GM23338 (cell line): ENCODE measurements around the gene ZFP92. TPM values are rescaled to one million over a fixed set of nuclear protein-coding genes. Genes with fewer than 3 reads are reported as not detected.
A peak's percentile ranks its signal among the peaks of the same experiment; 100 is the strongest.

Source experiments
- ATAC-seq: fragments of 200-7000 bp; cut with Tn5 transposase; 3 replicates; pipeline ENCODE4 v1.9.1; 2020
- DNase-seq: peaks from one replicate; pipeline ENCODE4 v3.0.0-alpha.2; 2015; ENCODE audit warnings: low spot score
- H2AFZ ChIP-seq: fragments of 200-600 bp; sonication (generic); 2 replicates; pipeline ENCODE4 v1.8.0; 2016; ENCODE audit warnings: antibody characterized with exemption, mild to moderate bottlenecking, moderate library complexity
- H3F3A ChIP-seq: fragments of 200-600 bp; sonication (generic); replicated peaks from 2 replicates; pipeline ENCODE4 v1.8.0; 2017; ENCODE audit warnings: antibody characterized with exemption, mixed run types, low read depth
- H3K27ac ChIP-seq: fragments of 200-600 bp; sonication (generic); 2 replicates; pipeline ENCODE4 v1.6.1; 2016; ENCODE audit warnings: low read depth
- H3K27me3 ChIP-seq: fragments of 200-600 bp; sonication (generic); 2 replicates; pipeline ENCODE4 v1.8.0; 2016; ENCODE audit warnings: mild to moderate bottlenecking, mixed run types, moderate library complexity; ENCODE audit not compliant: insufficient read depth
- H3K36me3 ChIP-seq: fragments of 200-600 bp; sonication (generic); 2 replicates; pipeline ENCODE4 v1.8.0; 2016; ENCODE audit warnings: mild to moderate bottlenecking; ENCODE audit not compliant: insufficient read depth
- H3K4me1 ChIP-seq: fragments of 200-600 bp; sonication (generic); 2 replicates; pipeline ENCODE4 v1.8.0; 2016; ENCODE audit warnings: mild to moderate bottlenecking, moderate library complexity; ENCODE audit not compliant: insufficient read depth
- H3K4me2 ChIP-seq: fragments of 200-600 bp; sonication (generic); 2 replicates; pipeline ENCODE4 v1.7.1; 2017; ENCODE audit warnings: mixed run types
- H3K4me3 ChIP-seq: fragments of 200-600 bp; sonication (generic); 2 replicates; pipeline ENCODE4 v1.6.1; 2016; ENCODE audit warnings: mixed run types
- H3K79me2 ChIP-seq: fragments of 200-600 bp; sonication (generic); replicated peaks from 2 replicates; pipeline ENCODE4 v1.8.0; 2017; ENCODE audit warnings: mild to moderate bottlenecking; ENCODE audit not compliant: insufficient read depth
- H3K9me2 ChIP-seq: fragments of 200-600 bp; sonication (generic); 2 replicates; pipeline ENCODE4 v1.8.0; 2017; ENCODE audit not compliant: insufficient read depth
- H4K20me1 ChIP-seq: fragments of 200-600 bp; sonication (generic); replicated peaks from 2 replicates; pipeline ENCODE4 v1.8.0; 2017; ENCODE audit warnings: mild to moderate bottlenecking; ENCODE audit not compliant: insufficient read depth
- H3K27ac Mint-ChIP-seq: 2 replicates; pipeline ENCODE4 v1.8.0; 2020; ENCODE audit warnings: inconsistent platforms, mild to moderate bottlenecking, moderate library complexity, mixed read lengths
- H3K27me3 Mint-ChIP-seq: 3 replicates; pipeline ENCODE4 v1.8.0; 2022; ENCODE audit warnings: low read depth, mild to moderate bottlenecking, moderate library complexity, mixed read lengths, inconsistent platforms; ENCODE audit not compliant: insufficient read depth, poor library complexity
- H3K36me3 Mint-ChIP-seq: 3 replicates; pipeline ENCODE4 v1.8.0; 2021; ENCODE audit warnings: low read depth, mild to moderate bottlenecking, inconsistent platforms, moderate library complexity, mixed read lengths
- H3K4me1 Mint-ChIP-seq: 3 replicates; pipeline ENCODE4 v1.8.0; 2020; ENCODE audit warnings: mild to moderate bottlenecking, inconsistent platforms, mixed read lengths
- H3K4me3 Mint-ChIP-seq: 3 replicates; pipeline ENCODE4 v1.8.0; 2021; ENCODE audit warnings: moderate library complexity, mild to moderate bottlenecking, inconsistent platforms, mixed read lengths
- H3K9me3 Mint-ChIP-seq: 3 replicates; pipeline ENCODE4 v1.8.0; 2020; ENCODE audit warnings: moderate library complexity, mild to moderate bottlenecking, inconsistent platforms, mixed read lengths
- CREB1 ChIP-seq: fragments of 250-450 bp; sonication (Bioruptor Pico); IDR thresholded peaks from 2 replicates; pipeline ENCODE4 v1.5.0; 2020; ENCODE audit warnings: low read depth, mild to moderate bottlenecking, moderate library complexity
- JUNB ChIP-seq: IDR thresholded peaks from one replicate; pipeline ENCODE4 v1.6.1; 2016; ENCODE audit warnings: antibody characterized with exemption; ENCODE audit not compliant: unreplicated experiment
- POLR2AphosphoS5 ChIP-seq: IDR thresholded peaks from 2 replicates; pipeline ENCODE4 v1.6.1; 2016; ENCODE audit warnings: antibody characterized with exemption, low read depth
- STAT1 ChIP-seq: IDR thresholded peaks from one replicate; pipeline ENCODE4 v1.6.1; 2016; ENCODE audit warnings: antibody characterized with exemption; ENCODE audit not compliant: unreplicated experiment
- ZNF114 ChIP-seq: fragments of 250-450 bp; sonication (Bioruptor Pico); IDR thresholded peaks from 2 replicates; pipeline ENCODE4 v1.5.0; 2020; ENCODE audit warnings: mild to moderate bottlenecking, moderate library complexity
- polyA plus RNA-seq: library from polyadenylated mRNA; unstranded; fragments of >200 nt; fragmentation: Nextera tagmentation; extraction: Ambion mirVana; gene quantifications from 2 replicates; pipeline ENCODE4 v1.2.1, GENCODE V29; 2016
- total RNA-seq: library from RNA; depleted of rRNA; stranded (reverse); fragments of >200 nt; shearing (Covaris generic); gene quantifications from 2 replicates; pipeline ENCODE4 v1.2.3, GENCODE V29; 2014
- TF ChIP-seq, protein P1 (sequence below): fragments of 250-450 bp; sonication (Bioruptor Pico); IDR thresholded peaks from 2 replicates; pipeline ENCODE4 v1.5.0; 2020; ENCODE audit warnings: mild to moderate bottlenecking, moderate library complexity
- TF ChIP-seq, protein P2 (sequence below), 2 experiments: fragments of 200-600 bp in 1 of 2; sonication (generic) in 1 of 2; conservative IDR thresholded peaks; 2 replicates each; pipeline versions ENCODE4 v1.5.1 to v1.6.1; 2016 to 2017; ENCODE audit warnings: antibody characterized with exemption in 2 of 2, low read depth in 2 of 2, mild to moderate bottlenecking in 2 of 2, moderate library complexity in 1 of 2
- TF ChIP-seq, protein P3 (sequence below): IDR thresholded peaks from 2 replicates; pipeline ENCODE4 v1.6.1; 2016; ENCODE audit warnings: antibody characterized with exemption
- TF ChIP-seq, protein P4 (sequence below): IDR thresholded peaks from one replicate; pipeline ENCODE4 v1.6.1; 2018; ENCODE audit warnings: antibody characterized with exemption; ENCODE audit not compliant: unreplicated experiment

The ZFP92 gene
- total and polyA plus RNA-seq, 2 experiments from 2014 or later, result 0.05 to 0.52 TPM

DNA sequence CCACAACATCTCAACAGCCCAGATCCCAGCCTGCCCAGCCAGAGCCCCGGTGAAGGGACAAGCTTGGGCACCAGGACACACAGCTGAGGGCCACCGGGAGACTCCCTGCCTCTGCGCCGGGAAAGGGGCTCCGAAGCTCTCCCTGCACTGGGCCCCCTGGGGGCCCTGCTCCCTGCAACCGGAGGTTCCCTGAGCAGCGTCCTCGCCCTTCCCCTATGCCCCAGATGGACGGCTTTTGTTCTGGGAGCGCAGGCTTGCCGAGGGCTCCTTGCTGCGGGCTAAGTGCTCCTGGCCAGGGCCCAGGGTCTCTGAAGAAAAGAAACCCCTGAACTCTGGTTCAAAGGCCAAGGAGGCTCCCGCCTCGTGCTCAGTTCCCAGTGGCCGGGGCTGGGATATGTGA, 899 bp upstream of the ZFP92 start (continued):
- TF ChIP-seq, protein P1, sequence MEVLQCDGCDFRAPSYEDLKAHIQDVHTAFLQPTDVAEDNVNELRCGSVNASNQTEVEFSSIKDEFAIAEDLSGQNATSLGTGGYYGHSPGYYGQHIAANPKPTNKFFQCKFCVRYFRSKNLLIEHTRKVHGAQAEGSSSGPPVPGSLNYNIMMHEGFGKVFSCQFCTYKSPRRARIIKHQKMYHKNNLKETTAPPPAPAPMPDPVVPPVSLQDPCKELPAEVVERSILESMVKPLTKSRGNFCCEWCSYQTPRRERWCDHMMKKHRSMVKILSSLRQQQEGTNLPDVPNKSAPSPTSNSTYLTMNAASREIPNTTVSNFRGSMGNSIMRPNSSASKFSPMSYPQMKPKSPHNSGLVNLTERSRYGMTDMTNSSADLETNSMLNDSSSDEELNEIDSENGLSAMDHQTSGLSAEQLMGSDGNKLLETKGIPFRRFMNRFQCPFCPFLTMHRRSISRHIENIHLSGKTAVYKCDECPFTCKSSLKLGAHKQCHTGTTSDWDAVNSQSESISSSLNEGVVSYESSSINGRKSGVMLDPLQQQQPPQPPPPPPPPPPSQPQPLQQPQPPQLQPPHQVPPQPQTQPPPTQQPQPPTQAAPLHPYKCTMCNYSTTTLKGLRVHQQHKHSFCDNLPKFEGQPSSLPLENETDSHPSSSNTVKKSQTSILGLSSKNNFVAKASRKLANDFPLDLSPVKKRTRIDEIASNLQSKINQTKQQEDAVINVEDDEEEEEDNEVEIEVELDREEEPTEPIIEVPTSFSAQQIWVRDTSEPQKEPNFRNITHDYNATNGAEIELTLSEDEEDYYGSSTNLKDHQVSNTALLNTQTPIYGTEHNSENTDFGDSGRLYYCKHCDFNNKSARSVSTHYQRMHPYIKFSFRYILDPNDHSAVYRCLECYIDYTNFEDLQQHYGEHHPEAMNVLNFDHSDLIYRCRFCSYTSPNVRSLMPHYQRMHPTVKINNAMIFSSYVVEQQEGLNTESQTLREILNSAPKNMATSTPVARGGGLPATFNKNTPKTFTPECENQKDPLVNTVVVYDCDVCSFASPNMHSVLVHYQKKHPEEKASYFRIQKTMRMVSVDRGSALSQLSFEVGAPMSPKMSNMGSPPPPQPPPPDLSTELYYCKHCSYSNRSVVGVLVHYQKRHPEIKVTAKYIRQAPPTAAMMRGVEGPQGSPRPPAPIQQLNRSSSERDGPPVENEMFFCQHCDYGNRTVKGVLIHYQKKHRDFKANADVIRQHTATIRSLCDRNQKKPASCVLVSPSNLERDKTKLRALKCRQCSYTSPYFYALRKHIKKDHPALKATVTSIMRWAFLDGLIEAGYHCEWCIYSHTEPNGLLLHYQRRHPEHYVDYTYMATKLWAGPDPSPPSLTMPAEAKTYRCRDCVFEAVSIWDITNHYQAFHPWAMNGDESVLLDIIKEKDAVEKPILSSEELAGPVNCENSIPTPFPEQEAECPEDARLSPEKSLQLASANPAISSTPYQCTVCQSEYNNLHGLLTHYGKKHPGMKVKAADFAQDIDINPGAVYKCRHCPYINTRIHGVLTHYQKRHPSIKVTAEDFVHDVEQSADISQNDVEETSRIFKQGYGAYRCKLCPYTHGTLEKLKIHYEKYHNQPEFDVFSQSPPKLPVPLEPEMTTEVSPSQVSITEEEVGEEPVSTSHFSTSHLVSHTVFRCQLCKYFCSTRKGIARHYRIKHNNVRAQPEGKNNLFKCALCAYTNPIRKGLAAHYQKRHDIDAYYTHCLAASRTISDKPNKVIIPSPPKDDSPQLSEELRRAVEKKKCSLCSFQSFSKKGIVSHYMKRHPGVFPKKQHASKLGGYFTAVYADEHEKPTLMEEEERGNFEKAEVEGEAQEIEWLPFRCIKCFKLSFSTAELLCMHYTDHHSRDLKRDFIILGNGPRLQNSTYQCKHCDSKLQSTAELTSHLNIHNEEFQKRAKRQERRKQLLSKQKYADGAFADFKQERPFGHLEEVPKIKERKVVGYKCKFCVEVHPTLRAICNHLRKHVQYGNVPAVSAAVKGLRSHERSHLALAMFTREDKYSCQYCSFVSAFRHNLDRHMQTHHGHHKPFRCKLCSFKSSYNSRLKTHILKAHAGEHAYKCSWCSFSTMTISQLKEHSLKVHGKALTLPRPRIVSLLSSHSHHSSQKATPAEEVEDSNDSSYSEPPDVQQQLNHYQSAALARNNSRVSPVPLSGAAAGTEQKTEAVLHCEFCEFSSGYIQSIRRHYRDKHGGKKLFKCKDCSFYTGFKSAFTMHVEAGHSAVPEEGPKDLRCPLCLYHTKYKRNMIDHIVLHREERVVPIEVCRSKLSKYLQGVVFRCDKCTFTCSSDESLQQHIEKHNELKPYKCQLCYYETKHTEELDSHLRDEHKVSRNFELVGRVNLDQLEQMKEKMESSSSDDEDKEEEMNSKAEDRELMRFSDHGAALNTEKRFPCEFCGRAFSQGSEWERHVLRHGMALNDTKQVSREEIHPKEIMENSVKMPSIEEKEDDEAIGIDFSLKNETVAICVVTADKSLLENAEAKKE (CRISPR knock-in tag), result no peak
- no peak for TF ChIP-seq CREB1 (CRISPR knock-in tag)
- no peak for TF ChIP-seq ZNF114 (CRISPR knock-in tag)
- TF ChIP-seq POLR2AphosphoS5, result no peak
- TF ChIP-seq STAT1, result no peak
- TF ChIP-seq, protein P2, sequence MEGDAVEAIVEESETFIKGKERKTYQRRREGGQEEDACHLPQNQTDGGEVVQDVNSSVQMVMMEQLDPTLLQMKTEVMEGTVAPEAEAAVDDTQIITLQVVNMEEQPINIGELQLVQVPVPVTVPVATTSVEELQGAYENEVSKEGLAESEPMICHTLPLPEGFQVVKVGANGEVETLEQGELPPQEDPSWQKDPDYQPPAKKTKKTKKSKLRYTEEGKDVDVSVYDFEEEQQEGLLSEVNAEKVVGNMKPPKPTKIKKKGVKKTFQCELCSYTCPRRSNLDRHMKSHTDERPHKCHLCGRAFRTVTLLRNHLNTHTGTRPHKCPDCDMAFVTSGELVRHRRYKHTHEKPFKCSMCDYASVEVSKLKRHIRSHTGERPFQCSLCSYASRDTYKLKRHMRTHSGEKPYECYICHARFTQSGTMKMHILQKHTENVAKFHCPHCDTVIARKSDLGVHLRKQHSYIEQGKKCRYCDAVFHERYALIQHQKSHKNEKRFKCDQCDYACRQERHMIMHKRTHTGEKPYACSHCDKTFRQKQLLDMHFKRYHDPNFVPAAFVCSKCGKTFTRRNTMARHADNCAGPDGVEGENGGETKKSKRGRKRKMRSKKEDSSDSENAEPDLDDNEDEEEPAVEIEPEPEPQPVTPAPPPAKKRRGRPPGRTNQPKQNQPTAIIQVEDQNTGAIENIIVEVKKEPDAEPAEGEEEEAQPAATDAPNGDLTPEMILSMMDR (conservative IDR thresholded peaks at IDR 0.05; ENCODE audit: low read depth in 2 of 2), result no peak
- no peak for TF ChIP-seq JUNB

DNA sequence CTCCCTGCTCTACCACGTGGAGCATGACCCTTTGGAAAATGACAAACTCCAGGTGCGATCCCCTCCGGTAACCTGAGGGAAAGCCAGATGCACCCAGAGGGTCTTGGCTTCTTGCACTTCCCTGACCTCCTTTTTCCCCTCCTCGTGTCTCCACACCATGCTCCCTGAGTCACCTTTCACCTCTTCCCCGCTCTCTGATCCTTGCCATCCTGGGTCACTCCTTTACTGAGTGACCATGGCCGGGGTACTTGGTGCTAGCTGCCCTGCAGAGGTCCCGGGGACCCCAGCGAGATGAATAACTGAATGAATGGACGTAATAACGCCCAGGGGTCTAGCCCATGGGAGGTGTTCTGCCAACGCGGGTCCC, 401 bp upstream of the ZFP92 start:
- Mint-ChIP-seq H3K4me1 (peaks cover 8% of the 10 kb centered on the region), H3K27me3 (peaks cover 21% of the 10 kb centered on the region), H3K36me3 (no peaks in the 10 kb centered on the region), H3K27ac (no peak overlapping the region), H3K9me3 (no peaks in the 10 kb centered on the region; the same call in 2 of the 3 replicates), H3K4me3 (peak overlapping the region; percentile 72)
- Histone ChIP-seq H3K27ac (no peak overlapping the region), H4K20me1 (no peaks in the 10 kb centered on the region), H3K36me3 (no peaks in the 10 kb centered on the region), H3K4me3 (peak overlapping the region; percentile 53), H3K4me2 (peak overlapping the region; percentile 75), H3K9me2 (no peaks in the 10 kb centered on the region), H3K79me2 (no peaks in the 10 kb centered on the region), H2AFZ (no peak overlapping the region; the same call in 1 of the 2 replicates), H3K27me3 (peaks cover 19% of the 10 kb centered on the region; the same call in 1 of the 2 replicates), H3K4me1 (no peaks in the 10 kb centered on the region), H3F3A (no peaks in the 10 kb centered on the region)
- DNase-seq (no peak), ATAC-seq (no peak)
- TF ChIP-seq, protein P3, sequence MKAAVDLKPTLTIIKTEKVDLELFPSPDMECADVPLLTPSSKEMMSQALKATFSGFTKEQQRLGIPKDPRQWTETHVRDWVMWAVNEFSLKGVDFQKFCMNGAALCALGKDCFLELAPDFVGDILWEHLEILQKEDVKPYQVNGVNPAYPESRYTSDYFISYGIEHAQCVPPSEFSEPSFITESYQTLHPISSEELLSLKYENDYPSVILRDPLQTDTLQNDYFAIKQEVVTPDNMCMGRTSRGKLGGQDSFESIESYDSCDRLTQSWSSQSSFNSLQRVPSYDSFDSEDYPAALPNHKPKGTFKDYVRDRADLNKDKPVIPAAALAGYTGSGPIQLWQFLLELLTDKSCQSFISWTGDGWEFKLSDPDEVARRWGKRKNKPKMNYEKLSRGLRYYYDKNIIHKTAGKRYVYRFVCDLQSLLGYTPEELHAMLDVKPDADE, result no peak
- TF ChIP-seq STAT1 (no peak), CREB1 (CRISPR knock-in tag) (no peak)
- TF ChIP-seq, protein P4, sequence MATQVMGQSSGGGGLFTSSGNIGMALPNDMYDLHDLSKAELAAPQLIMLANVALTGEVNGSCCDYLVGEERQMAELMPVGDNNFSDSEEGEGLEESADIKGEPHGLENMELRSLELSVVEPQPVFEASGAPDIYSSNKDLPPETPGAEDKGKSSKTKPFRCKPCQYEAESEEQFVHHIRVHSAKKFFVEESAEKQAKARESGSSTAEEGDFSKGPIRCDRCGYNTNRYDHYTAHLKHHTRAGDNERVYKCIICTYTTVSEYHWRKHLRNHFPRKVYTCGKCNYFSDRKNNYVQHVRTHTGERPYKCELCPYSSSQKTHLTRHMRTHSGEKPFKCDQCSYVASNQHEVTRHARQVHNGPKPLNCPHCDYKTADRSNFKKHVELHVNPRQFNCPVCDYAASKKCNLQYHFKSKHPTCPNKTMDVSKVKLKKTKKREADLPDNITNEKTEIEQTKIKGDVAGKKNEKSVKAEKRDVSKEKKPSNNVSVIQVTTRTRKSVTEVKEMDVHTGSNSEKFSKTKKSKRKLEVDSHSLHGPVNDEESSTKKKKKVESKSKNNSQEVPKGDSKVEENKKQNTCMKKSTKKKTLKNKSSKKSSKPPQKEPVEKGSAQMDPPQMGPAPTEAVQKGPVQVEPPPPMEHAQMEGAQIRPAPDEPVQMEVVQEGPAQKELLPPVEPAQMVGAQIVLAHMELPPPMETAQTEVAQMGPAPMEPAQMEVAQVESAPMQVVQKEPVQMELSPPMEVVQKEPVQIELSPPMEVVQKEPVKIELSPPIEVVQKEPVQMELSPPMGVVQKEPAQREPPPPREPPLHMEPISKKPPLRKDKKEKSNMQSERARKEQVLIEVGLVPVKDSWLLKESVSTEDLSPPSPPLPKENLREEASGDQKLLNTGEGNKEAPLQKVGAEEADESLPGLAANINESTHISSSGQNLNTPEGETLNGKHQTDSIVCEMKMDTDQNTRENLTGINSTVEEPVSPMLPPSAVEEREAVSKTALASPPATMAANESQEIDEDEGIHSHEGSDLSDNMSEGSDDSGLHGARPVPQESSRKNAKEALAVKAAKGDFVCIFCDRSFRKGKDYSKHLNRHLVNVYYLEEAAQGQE, result no peak
